Measurements from ENCODE around the gene CCDC33.
"Not testable (repeated sequence)": the region's sequence is repeated elsewhere in the genome, so short reads cannot be mapped to it uniquely, and the experiment has no call there.

The CCDC33 gene

GRCh38 chr15:74334127-74334526, 98.0 kb downstream of the CCDC33 start:
- no peak for DNase-seq (ENCODE audit: low read depth)

GRCh38 chr15:74335396-74335795, 99.3 kb downstream of the CCDC33 start:
- no peak for DNase-seq (ENCODE audit: low read depth)

GRCh38 chr15:74336061-74337005, 100.2 kb downstream of the CCDC33 start:
- DNase-seq (ENCODE audit: low read depth): peak; percentile 44

- DNase-seq (ENCODE audit: low read depth): no peak
Measured at GRCh38 chr15:74337146-74337545, 101.0 kb downstream of the CCDC33 start.

GRCh38 chr15:74337607-74338211, 101.6 kb downstream of the CCDC33 start:
- no peak for DNase-seq (ENCODE audit: low read depth)

GRCh38 chr15:74338676-74339075, 102.5 kb downstream of the CCDC33 start:
- DNase-seq (ENCODE audit: low read depth): no peak

GRCh38 chr15:74339371-74339770, 103.2 kb downstream of the CCDC33 start:
- DNase-seq (ENCODE audit: low read depth): no peak

- no peak for DNase-seq (ENCODE audit: low read depth)
Measured at GRCh38 chr15:74340150-74340549, 104.0 kb downstream of the CCDC33 start.

- DNase-seq (ENCODE audit: low read depth): no peak
Measured at GRCh38 chr15:74343127-74343796, 107.1 kb downstream of the CCDC33 start.

GRCh38 chr15:74343797-74344127, 107.6 kb downstream of the CCDC33 start:
- DNase-seq (ENCODE audit: low read depth): no peak

GRCh38 chr15:74345051-74345450, 108.9 kb downstream of the CCDC33 start:
- no peak for DNase-seq (ENCODE audit: low read depth)

- no peak for DNase-seq (ENCODE audit: low read depth)
Measured at GRCh38 chr15:74347757-74348250, 111.7 kb downstream of the CCDC33 start.

GRCh38 chr15:74349241-74349778, 113.2 kb downstream of the CCDC33 start:
- DNase-seq (ENCODE audit: low read depth): no peak

- no peak for DNase-seq (ENCODE audit: low read depth)
Measured at GRCh38 chr15:74350295-74351275, 114.5 kb downstream of the CCDC33 start.

GRCh38 chr15:74351670-74352069, 115.5 kb downstream of the CCDC33 start:
- DNase-seq (ENCODE audit: low read depth): no peak

GRCh38 chr15:74352393-74352910, 116.3 kb downstream of the CCDC33 start:
- DNase-seq (ENCODE audit: low read depth): no peak

- DNase-seq (ENCODE audit: low read depth): not testable (repeated sequence)
Measured at GRCh38 chr15:74353992-74354391, 117.9 kb downstream of the CCDC33 start.

- not testable (repeated sequence) for DNase-seq (ENCODE audit: low read depth)
Measured at GRCh38 chr15:74356050-74356449, 119.9 kb downstream of the CCDC33 start.

GRCh38 chr15:74357514-74357913, 121.4 kb downstream of the CCDC33 start:
- DNase-seq (ENCODE audit: low read depth): not testable (repeated sequence)

GRCh38 chr15:74359376-74359775, 123.2 kb downstream of the CCDC33 start:
- not testable (repeated sequence) for DNase-seq (ENCODE audit: low read depth)

- not testable (repeated sequence) for DNase-seq (ENCODE audit: low read depth)
Measured at GRCh38 chr15:74360855-74361254, 124.7 kb downstream of the CCDC33 start.

All from stromal cell of bone marrow (primary cell).